ENCODE measurements around the gene KRT6B.

DNA sequence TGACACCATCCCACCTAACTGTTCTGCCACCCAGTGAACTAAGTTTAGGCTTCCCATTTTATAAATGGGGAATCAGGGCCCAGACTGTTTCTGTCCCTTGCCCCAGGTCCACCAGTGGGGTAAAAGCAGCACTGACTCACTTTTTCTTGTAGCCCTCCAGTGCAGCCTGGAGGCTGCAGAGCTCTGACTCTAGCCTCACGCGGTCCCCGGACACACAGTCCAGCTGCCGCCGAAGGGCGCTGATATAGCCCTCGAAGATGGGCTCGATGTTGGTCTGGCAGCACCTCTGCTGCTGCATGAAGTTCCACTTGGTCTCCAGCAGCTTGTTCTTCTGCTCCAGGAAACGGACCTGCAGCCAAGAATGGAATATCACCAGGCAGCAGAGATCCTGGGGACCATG is 48.4 kb downstream of the KRT6B start:
- TF ChIP-seq, protein P1, sequence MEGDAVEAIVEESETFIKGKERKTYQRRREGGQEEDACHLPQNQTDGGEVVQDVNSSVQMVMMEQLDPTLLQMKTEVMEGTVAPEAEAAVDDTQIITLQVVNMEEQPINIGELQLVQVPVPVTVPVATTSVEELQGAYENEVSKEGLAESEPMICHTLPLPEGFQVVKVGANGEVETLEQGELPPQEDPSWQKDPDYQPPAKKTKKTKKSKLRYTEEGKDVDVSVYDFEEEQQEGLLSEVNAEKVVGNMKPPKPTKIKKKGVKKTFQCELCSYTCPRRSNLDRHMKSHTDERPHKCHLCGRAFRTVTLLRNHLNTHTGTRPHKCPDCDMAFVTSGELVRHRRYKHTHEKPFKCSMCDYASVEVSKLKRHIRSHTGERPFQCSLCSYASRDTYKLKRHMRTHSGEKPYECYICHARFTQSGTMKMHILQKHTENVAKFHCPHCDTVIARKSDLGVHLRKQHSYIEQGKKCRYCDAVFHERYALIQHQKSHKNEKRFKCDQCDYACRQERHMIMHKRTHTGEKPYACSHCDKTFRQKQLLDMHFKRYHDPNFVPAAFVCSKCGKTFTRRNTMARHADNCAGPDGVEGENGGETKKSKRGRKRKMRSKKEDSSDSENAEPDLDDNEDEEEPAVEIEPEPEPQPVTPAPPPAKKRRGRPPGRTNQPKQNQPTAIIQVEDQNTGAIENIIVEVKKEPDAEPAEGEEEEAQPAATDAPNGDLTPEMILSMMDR (conservative IDR thresholded peaks at IDR 0.05; ENCODE audit: low read depth, low read length) = no peak
- no peak for TF ChIP-seq EZH2phosphoT487 (IDR thresholded peaks at IDR 0.05; ENCODE audit: borderline replicate concordance, low read length)

Measured in PC-3 (cell line).